GM18868 (cell line): ENCODE results near the gene AJAP1.

Source experiments
- ATAC-seq: cut with Tn5 transposase; IDR thresholded peaks from one replicate; pipeline ENCODE4 v1.9.1; 2021; ENCODE audit warnings: mild to moderate bottlenecking, moderate library complexity; ENCODE audit not compliant: unreplicated experiment

The AJAP1 gene

DNA sequence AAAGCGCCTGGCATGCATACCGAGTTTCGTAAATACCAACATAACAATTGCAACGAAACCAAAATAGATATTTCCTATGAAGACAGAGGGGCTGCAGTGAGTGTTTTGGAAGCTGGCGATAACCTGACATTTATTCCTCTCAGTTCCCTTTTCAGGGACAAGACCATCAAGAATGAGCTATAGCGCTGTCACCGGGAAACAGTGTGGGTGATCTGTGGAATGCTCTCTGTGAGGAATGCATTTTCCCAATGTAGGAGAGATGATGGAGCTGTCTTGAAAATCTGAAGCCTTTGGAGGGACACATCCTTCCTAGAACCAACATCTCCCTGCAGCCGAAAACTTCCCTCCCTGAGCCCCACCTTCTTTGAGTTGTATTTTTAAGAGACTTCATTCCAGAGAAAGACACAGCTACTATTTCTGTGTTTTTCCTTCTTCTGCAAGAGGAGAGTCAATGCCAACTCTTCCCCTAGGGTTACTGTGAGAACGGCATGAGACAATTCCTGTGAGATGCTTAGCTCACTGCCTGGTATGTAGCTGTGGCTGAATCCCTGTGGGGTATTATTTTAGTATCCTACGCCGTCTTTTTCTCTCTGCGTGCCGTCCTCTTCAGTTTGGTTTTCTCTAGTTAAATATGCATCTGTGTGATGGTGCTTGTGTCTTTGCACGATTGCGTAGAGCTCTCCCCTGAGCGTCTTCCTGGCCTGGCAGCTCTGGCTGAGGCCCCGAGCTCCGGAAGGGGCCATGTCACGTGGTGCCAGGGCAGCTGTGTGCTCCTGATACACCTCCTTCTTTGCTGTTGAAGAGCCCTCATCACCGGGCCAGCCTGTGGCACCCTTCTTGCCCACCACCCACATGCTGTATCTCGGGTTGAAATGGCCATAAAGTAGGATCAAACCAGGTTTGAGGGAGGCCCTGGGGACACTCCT lies 45.2 kb downstream of the AJAP1 start:
- ATAC-seq: no peak

DNA sequence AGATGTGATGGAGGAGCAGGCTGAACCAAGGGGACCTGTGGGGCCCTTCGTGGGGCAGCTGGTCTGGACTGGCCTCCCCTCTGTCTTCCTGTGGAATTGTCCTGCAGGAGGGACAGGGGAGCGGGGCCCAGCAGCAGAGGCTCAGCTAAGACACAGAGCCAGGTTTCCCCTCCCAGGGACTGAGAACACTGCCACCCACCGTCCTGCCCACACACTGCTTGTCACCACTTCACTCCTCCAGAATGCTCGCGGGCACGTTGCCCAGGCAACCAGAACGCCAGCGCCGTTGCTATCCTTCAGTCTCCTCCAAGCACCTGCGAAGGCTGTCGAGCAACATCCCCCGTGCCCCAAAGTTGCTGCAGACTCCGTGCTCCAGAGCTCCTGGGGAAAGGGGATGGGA lies 46.4 kb downstream of the AJAP1 start:
- ATAC-seq: no peak

DNA sequence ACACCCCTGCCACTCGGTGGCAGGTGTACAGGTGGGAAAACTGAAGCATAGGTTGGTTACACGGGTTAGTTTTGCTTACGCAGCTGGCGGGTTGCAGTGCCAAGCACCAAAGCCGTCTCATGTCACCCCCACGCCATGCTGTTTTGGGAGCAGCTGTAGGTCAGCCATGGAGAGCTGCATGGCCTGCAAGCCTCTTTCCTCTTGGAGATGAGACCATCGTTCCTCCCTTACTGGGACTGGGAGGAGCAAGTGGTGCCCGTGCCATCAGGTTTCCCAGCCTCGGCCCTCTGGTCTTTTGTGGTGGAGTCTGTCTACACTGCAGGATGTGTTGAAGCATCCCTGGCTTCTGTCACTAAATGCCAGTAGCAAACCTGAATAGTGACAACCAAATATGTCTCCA lies 46.9 kb downstream of the AJAP1 start:
- ATAC-seq: no peak

DNA sequence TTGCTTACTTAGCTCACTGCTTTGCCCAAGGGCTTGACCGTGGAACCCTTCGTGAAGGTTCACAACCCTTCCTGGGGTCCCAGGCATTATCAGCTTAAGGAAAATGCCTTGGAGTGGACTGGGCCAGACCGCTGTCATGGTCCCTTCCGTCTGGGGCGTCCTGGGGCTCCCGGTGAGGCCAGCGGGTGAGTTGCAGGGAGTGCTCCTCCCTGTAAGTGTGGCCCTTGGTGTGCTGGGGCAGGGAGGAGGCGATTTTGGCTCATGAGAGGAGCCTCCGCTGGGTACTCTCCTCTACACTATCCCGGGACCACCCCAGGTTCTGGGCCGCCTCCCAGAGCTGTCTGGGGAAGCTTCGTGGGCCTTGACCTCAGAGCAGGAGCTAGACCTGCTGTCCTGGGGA lies 48.1 kb downstream of the AJAP1 start:
- ATAC-seq: no peak

DNA sequence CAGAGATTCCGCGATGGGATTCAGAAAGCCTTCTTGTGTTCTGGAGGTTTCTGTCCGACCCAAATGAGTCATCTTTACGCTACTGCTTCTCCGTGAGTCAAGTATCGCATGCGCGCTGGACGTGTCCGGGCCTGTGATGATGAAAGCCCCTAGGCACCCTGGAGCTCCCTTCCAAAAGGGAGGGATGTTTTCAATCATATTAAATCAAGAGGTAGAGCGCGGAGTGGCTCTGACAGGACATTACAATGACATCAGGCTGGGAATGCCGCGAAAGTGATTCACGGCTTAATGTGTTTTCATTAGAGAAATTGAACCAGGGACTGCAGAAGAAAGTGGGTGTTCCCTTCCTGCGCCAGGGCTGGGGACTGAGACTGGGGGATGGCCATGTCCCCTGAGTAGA lies 48.5 kb downstream of the AJAP1 start:
- no peak for ATAC-seq

DNA sequence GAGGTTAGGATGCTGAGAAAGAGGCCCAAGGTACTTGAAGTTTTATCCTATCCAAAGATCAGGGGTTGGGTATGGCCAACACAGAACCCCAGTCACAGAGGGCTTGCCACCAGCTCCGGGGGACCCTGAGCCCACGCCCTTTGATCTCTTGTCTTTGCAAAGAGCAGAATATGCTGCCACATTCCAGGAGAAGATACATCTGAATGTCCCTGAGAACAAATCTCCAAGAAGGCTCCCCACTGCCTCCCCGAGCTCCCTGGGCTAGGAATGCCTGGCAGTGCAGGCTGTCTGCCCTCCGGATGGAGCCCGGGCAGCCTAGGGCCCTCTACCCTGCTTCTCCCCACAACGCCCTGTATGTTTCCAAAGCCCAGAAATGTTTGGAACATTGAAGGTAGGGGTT lies 49.2 kb downstream of the AJAP1 start:
- no peak for ATAC-seq

DNA sequence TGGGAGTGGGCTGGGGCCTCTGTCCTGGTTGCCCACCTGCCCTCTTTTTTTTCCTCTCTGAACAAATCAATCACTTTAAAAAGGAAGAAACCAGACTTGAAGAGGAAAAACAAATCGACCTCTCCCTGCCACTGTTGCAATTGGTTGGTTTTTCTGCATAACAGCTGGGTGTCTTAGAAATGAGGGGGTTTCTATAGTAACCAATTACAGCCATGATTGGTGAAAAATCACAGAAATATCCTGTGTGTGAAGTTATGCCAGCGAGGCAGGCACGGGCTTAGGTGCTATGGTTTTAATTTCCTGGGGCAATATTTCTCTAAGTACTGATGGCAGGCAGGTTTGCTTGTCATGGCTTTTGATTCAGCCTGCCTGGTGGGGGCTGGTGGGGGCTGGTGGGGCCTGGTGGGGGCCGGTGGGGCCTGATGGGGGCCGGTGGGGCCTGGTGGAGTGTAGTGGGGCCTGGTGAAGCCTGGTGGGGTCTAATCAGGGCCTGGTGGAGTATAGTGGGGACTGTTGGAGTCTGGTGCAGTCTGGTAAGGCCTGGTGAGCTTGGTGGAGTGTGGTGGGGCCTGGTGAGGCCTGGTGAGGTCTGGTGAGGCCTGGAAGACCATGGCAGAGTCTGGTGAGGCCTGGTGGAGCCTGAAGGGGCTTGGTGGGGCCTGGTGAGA lies 54.6 kb downstream of the AJAP1 start:
- no peak for ATAC-seq

DNA sequence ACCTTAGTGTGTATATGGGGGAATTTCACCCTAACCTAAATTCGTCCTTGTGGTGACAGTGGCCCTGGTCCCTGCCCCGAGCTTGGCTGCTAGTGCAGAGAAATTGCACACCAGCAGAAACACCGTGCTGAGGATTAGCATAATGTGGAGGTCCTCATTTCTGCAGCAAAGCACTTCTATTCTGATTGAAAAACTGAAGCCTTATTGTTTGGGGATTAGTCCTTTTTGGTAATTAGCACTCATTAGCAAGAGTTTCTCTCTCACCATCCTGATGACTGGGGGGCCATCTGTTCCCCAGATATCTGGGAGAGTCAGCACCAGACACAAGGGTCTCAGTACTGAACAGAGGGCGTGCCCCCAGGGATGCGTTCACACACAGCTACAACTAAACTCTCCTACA lies 55.2 kb downstream of the AJAP1 start:
- no peak for ATAC-seq

DNA sequence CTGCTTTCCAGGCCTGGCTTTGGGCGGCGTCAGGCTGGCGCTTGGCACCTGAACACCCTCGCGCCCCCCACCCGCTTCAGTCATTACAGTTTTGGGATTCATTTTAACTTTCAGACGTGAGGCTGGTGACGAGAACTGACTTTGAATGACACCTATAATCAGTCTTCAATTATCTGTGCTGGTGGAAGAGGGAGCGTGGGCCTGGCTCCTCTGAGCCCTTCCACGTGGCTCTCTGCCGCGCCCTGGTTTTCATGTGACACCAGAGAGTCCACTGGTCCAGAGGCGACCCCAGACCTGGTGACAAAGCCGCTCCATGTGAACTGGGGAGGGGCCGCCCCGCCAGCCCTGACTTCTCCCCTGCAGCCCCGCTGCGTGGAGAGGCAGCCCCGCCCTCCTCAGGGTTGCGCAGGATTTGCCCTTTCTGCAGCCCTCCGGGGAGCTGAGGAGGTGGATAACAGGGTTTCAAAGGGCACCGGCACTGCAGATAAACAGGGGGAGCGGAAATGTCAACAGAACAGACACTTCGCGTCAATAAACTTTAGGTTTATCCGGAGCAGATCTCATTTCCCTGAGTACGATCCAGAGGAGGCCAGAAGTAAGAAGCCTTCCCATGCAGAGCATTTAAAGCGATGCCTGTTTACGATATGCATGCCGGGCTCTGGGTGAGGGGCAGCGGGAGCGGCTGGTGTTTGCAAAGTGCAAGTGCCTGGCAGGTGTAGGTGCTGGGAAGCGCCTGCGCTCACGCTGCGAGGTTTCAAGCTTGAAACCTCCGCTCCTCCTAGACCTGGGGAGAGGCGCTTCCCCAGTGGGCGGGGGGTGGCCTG lies 56.4 kb downstream of the AJAP1 start:
- ATAC-seq: no peak

DNA sequence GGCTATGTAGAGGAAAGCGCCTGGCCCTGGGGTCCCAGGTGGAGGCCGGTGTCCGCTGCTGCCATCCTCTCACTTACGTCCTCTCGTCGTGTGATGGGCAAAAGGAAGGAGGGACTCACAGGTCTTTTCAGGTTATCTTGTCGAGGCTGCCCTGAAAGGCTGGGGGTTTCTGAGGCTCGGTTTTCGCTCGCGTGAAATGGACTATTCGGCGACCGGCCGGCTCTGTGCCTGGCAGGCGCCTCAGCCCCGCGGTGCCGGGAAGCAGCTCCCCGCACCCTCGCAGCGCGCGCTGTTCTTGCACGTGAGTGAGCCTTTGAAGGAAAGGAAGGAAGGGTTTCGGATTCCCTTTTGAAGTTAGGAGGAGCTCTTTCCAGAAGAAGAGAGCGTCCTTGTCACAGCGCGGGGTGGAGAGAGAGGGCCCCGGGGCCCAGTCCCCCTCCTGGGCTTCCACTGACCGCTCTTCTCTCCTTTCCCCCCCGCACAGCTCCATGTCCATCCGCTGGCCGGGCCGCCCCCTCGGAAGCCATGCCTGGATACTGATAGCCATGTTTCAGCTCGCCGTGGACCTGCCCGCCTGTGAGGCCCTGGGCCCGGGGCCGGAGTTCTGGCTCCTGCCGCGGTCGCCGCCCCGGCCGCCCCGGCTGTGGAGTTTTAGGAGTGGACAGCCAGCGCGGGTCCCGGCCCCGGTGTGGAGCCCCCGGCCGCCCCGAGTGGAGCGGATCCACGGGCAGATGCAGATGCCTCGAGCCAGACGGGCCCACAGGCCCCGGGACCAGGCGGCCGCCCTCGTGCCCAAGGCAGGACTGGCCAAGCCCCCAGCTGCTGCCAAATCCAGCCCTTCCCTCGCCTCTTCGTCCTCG lies 57.2 kb downstream of the AJAP1 start:
- ATAC-seq: no peak

DNA sequence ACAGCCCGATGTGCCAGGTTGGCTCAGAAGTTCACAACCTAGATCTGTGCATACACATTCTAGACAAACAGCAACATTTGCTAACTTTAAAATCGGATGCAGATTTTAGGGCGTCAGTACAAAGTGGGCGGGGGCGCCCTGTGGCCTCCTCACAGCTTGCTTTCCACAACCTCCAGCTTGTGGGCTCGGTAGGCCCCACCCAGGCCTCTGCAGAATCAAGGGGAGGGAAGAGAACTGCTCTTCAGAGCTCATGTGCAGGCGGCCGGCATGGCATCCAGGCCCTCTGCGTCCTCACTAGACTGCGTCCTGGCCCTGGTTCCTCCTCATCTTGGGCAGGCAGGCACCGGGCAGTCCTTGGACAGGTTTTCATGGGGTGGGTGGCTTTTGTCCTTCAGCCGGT lies 59.3 kb downstream of the AJAP1 start:
- no peak for ATAC-seq

DNA sequence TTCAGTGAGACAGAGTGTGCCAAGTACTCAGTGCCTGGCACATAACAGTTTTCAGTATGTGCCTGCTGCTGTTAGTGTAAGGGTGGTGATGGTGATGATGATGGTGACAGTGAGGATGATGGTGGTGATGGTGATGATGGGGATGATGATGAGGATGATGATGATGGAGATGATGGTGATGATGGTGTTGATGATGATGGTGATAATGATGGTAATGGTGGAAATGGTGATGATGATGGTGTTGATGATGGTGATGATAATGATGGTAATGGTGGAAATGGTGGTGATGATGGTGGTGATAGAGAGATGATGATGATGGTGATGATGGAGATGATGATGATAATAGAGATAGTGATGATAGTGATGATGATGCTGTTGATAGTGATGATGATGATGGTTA lies 62.0 kb downstream of the AJAP1 start:
- ATAC-seq: no peak

DNA sequence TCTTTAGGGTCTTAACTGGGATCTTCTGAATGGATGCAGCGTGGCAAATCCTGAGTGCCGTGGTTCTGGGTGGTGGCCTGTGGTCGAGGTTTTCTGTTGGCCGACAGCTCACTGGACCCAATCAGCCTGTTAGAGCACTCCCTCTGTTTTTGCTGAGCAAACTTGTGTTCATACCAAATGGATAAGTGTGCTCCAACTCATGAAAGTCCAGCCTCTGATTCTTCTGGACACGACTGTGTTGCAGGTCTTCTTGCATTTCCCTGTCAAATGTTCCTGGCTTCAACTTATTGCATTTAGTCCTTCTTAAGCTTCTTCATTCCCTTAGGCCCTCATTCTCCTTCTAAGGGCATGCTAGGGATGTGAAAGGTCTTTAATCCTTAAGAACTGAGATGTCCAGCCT lies 63.7 kb downstream of the AJAP1 start:
- no peak for ATAC-seq

DNA sequence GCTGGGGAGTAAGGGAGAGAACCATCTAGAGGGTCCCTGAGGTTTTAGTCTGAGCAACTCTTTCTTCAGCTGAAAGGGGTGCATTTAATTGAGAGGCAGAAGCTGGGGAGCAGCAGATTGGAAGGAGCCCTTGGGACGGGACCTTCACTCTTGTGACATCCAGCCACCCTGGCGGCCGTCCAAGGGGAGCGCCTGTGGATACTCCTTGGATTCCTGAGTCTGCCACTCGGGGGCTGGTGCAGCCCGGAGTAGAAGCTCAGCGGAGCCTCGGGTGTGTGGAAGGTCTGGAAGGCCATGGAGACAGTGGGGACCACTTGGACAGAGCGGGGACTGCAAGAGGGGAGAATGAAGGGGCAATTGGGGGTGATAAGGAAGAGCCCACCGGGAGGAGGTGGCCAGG lies 68.7 kb downstream of the AJAP1 start:
- no peak for ATAC-seq

DNA sequence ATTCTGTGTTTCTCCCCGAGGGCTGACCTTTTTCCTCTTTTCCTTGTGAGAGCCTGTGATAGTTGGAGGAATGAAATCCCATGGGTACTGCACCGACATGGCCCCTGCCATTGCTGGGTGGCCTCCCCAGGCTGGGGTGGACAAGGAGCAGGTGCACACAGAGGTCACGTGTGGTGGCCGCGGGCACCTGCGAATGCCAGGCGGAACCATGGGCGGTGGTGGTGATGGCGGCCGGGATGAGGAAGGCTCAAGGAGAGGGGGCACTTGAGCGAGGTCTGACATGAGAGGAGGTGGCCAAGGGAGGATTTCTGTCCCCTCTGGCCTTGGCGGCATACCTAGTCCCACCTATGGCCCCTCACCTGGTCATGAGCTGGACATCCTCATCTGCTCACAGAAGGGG lies 69.6 kb downstream of the AJAP1 start:
- no peak for ATAC-seq

DNA sequence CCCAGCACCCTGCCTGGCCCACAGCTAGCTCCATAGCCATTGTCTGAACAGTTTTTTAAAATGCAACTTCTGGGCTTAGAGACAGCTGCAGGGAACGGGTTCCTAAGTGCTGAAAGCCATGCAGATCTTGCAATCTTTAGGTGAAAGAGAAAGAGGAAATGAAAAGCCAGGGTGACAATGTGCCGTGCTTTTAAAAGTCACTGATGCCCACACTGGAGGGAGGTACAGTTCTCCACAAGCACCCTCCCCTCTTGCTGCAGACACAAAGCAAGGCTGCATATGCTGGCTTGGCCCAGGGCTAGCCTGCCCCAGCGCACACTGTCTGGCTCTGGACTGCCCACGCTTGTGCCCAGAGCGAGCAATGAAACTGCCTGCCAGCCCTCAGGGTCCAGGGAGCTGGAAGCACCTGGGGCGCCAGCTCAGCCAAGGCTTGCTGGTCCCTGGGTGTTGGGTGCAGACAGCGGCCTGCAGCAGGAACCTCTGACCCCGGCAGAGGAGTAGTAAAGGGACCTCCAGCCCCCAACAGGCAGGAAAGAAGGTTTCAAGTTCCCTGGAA lies 70.4 kb downstream of the AJAP1 start:
- no peak for ATAC-seq

DNA sequence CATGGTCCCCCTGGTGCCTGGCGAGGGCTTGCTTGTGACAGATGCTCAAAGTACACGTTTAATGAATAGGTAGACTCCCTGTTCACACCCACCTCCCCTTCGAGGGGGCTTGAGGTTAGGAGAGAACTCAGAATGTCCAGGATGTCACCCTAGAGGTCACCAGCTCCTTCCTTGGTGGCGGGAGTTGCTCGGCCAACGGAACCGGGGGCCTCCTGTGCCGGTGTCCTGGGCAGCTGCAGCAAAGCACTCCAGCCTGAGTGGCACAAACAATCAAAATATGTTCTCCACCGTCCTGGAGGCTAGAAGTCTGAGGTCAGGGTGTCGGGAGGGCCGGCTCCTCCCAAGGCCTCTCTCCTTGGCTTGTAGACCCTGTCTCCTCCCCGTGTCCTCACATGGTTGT lies 71.0 kb downstream of the AJAP1 start:
- no peak for ATAC-seq

DNA sequence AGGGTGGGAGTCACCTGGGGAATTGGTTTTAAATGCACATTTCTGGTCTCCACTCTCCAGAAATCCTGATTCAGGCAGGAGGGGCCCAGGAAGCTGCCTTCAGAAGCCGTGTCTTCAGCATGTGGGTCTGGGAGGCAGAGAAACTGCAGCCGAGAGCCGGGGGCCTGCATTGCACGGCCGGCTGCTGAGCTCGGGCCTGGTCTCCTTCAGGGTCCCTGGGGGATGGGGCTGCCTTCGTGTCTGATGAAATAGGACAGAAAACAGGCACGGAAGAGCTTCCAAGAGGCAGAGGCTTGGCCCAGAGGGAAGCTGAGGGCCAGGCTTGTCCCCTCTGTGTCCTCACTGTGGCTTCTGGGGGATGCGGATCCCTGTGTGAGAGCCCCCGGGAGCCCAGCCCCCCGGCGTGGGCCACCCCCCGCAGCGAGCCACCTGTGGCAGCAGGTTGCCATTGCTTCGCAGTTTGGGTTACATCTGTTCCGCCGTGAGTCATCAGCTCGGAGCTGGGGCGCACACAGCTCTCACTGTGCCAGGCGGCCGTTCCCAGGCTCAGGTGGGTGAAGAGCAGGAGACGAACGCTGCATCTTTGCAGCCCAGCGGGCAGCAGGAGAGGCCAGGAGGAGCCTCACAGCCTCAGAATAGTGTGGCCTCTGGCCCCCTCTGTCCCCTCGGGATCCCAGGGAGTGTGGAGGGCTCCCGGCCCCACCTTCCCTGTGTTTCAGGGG lies 72.4 kb downstream of the AJAP1 start:
- ATAC-seq: no peak

DNA sequence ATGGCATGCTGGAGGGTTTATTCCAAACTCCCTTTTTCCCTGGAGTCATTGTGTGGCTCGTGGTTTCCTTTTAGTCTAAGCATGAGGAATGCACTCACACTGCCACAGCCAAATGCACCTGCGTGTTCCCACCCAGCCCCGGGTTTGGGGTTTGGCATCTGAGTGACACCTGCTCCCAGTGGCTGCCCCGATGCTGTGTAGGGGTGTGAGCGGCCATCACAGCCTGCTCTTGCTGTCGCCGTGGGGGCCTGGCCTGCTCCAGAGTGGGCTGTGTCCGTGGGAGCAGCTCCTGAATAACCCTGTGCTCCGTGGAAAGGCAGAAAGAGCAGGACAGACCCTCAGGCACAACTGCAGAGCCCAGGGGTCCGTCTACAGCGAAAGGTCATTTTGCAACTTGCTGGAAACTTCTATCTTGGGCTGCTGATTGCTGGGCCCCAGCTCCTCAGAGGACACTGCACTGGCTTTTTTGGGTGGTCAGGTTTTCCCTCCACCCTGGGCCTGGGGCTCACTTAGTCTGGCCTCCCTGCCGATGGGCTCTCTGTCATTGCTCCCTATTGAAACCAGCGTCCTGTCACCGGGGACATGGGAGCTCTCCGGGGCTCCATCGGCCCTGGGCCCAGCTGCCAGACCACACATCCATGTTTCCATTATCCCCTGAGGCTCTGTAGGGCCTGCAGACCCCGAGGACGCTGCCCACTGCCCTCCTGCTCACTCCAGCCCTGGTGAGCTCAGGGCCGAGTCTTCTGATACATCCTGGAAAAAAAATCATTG lies 74.1 kb downstream of the AJAP1 start:
- ATAC-seq: no peak
